Endothelial cell of umbilical vein (primary cell): ENCODE measurements around the gene DCAF17.

Experiments
- EZH2 ChIP-seq: IDR thresholded peaks from 2 replicates; pipeline ENCODE4 v1.6.1; 2012; ENCODE audit warnings: borderline replicate concordance, low read depth, mild to moderate bottlenecking, moderate library complexity, low read length, inconsistent platforms; ENCODE audit not compliant: severe bottlenecking
- FOS ChIP-seq: IDR thresholded peaks from 2 replicates; pipeline ENCODE4 v1.6.1; 2011; ENCODE audit warnings: mild to moderate bottlenecking, low read length, moderate library complexity, borderline replicate concordance; ENCODE audit not compliant: insufficient read depth
- JUN ChIP-seq: IDR thresholded peaks from 2 replicates; pipeline ENCODE4 v1.6.1; 2011; ENCODE audit warnings: borderline replicate concordance, low read depth; ENCODE audit not compliant: insufficient read length, insufficient read depth
- MAX ChIP-seq: IDR thresholded peaks from 2 replicates; pipeline ENCODE4 v1.6.1; 2011; ENCODE audit not compliant: insufficient read depth, insufficient read length
- POLR2A ChIP-seq: IDR thresholded peaks from 2 replicates; pipeline ENCODE4 v1.6.1; 2012; ENCODE audit warnings: low read depth, mild to moderate bottlenecking, control low read depth, low read length
- POLR2AphosphoS5 ChIP-seq: IDR thresholded peaks from 2 replicates; pipeline ENCODE4 v1.6.1; 2012; ENCODE audit warnings: low read depth, mild to moderate bottlenecking, control low read depth, low read length, moderate library complexity; ENCODE audit not compliant: insufficient read depth
- TF ChIP-seq, protein P1 (sequence below), 2 donors: IDR thresholded peaks; 1 replicate in 1 of 2; 2 replicates in 1 of 2; pipeline ENCODE4 v1.5.1; 2011; ENCODE audit warnings: low read length in 2 of 2, mild to moderate bottlenecking in 2 of 2, moderate library complexity in 2 of 2, control low read depth in 1 of 2, inconsistent platforms in 1 of 2, low read depth in 1 of 2; ENCODE audit not compliant: insufficient read depth in 1 of 2; ENCODE audit errors: extremely low read depth in 1 of 2

DNA sequence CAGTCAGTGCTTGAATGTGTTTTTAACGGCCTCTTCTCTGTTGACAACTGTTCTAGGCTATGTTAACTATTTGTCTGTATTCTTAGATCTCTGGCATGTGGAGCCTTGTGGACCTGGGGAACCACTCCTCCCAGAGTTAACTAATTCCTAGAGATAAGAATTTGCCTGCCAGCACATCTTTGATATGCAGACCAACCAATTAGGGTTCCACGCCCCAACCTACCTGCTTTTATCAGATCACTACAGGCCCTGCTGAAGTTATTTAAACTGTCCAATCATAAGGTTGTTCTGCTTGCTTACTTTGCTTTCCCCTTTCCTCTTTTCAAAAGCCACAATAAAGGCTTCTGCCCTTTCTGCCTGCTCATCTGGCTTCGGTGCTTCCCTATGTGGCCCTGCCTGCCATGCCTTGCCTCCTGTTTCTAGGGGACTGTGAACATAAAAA, 79.7 kb downstream of the DCAF17 start:
- TF ChIP-seq, protein P1, sequence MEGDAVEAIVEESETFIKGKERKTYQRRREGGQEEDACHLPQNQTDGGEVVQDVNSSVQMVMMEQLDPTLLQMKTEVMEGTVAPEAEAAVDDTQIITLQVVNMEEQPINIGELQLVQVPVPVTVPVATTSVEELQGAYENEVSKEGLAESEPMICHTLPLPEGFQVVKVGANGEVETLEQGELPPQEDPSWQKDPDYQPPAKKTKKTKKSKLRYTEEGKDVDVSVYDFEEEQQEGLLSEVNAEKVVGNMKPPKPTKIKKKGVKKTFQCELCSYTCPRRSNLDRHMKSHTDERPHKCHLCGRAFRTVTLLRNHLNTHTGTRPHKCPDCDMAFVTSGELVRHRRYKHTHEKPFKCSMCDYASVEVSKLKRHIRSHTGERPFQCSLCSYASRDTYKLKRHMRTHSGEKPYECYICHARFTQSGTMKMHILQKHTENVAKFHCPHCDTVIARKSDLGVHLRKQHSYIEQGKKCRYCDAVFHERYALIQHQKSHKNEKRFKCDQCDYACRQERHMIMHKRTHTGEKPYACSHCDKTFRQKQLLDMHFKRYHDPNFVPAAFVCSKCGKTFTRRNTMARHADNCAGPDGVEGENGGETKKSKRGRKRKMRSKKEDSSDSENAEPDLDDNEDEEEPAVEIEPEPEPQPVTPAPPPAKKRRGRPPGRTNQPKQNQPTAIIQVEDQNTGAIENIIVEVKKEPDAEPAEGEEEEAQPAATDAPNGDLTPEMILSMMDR (IDR thresholded peaks at IDR 0.05; ENCODE audit: extremely low read depth in 1 of 2, insufficient read depth in 1 of 2, low read depth in 1 of 2, low read length in 2 of 2): no peak
- TF ChIP-seq POLR2A (no peak), POLR2AphosphoS5 (no peak), EZH2 (no peak), FOS (no peak), JUN (no peak), MAX (no peak)
